PC-9 (cell line): ENCODE results near the gene TBC1D5.

ENCODE experiments used
- EZH2 ChIP-seq: fragments of 200-600 bp; sonication (generic); IDR thresholded peaks from 2 replicates; pipeline ENCODE4 v1.8.0; 2017; ENCODE audit warnings: antibody characterized with exemption, low read depth
- TF ChIP-seq, protein P1 (sequence below): fragments of 200-600 bp; sonication (generic); conservative IDR thresholded peaks from 2 replicates; pipeline ENCODE4 v1.6.1; 2017; ENCODE audit warnings: mixed run types, antibody characterized with exemption, mild to moderate bottlenecking, moderate library complexity

DNA sequence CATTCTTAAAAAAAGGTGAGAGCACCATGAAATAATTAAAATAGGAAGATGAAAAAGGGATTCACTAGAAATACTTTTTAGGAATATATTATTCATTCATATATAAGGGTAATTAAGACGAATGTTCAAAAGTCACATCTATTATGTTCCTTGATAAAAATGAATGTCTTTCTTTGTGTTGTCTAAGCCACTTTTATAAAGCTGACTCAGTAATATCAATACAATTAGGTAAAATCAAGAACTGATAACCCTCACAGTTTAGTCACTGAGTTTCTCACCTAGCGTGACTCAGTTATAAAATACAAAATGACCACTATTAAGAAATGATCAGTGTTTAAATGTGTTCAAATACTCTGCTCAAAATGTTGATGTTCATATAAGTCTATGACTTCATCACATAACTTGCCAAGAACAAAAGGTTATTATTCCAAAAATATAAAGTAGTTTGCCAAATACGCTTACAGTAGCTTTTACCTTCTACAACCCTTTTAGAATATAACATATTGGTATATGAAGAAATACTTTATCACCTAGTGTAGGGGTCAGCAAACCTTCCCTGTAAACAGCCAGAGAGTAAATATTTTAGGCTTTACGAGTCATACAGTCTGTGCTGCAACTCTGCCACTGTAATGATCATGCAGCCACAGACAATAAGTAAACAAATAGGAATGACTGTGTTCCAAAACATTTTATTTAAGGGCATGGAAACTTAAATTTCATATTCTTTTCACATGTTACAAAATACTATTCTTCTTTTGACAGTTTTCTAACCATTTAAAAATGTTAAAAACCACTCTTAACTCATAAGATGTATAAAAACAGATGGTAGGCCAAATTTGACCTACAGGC is 369.8 kb downstream of the TBC1D5 start:
- TF ChIP-seq, protein P1, sequence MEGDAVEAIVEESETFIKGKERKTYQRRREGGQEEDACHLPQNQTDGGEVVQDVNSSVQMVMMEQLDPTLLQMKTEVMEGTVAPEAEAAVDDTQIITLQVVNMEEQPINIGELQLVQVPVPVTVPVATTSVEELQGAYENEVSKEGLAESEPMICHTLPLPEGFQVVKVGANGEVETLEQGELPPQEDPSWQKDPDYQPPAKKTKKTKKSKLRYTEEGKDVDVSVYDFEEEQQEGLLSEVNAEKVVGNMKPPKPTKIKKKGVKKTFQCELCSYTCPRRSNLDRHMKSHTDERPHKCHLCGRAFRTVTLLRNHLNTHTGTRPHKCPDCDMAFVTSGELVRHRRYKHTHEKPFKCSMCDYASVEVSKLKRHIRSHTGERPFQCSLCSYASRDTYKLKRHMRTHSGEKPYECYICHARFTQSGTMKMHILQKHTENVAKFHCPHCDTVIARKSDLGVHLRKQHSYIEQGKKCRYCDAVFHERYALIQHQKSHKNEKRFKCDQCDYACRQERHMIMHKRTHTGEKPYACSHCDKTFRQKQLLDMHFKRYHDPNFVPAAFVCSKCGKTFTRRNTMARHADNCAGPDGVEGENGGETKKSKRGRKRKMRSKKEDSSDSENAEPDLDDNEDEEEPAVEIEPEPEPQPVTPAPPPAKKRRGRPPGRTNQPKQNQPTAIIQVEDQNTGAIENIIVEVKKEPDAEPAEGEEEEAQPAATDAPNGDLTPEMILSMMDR: no peak
- no peak for TF ChIP-seq EZH2
